ENCODE measurements around the gene PRDM15. TPM values are rescaled to one million over a fixed set of nuclear protein-coding genes. Genes with fewer than 3 reads are reported as not detected.
A peak's percentile ranks its signal among the peaks of the same experiment; 100 is the strongest.

Gene PRDM15
- total RNA-seq, 6 donors from 2014 or later, result 5.3 to 31.4 (median 7.4) TPM

GRCh38 chr21:41834926-41835663, 44.0 kb downstream of the PRDM15 start:
- Histone ChIP-seq H3K4me3 (no peak overlapping the region), H3K36me3 (peaks cover 0 to 47% (median 38%) of the 10 kb centered on the region in 4 donors), H3K9me3 (no peaks in the 10 kb centered on the region), H3K4me1 (no peaks in the 10 kb centered on the region), H3K27ac (peak overlapping the region in 1 of 4 donors; percentile 17), H3K27me3 (no peaks in the 10 kb centered on the region)
- peak in 1 of 2 donors; percentile 73 for DNase-seq
- TF ChIP-seq POLR2A (IDR thresholded peaks at IDR 0.05) (no peak), EP300 (IDR thresholded peaks at IDR 0.05) (no peak), CTCF (IDR thresholded peaks at IDR 0.05) (no peak), POLR2AphosphoS5 (IDR thresholded peaks at IDR 0.05) (no peak)
- 96% methylated on average over 35 to 42 of the region's 42 CpGs for WGBS, 2 donors
- no peak for ATAC-seq (ENCODE audit: low FRiP score in 2 of 2)

- 83 to 98% methylated on average over 7 to 17 of the region's 25 CpGs for WGBS, 2 donors
- ATAC-seq (ENCODE audit: low FRiP score in 2 of 2) (no peak), DNase-seq (peak in 1 of 2 donors; percentile 62)
- TF ChIP-seq CTCF (IDR thresholded peaks at IDR 0.05), result no peak
- Histone ChIP-seq H3K27ac (no peak overlapping the region), H3K36me3 (peaks cover 0 to 45% (median 36%) of the 10 kb centered on the region in 4 donors), H3K27me3 (no peaks in the 10 kb centered on the region), H3K4me3 (no peak overlapping the region), H3K9me3 (no peaks in the 10 kb centered on the region), H3K4me1 (no peaks in the 10 kb centered on the region)
These were observed 44.8 kb downstream of the PRDM15 start for GRCh38 chr21:41834252-41834925.

GRCh38 chr21:41833497-41834115, 45.5 kb downstream of the PRDM15 start:
- Histone ChIP-seq H3K27me3 (no peaks in the 10 kb centered on the region), H3K27ac (no peak overlapping the region), H3K4me1 (no peaks in the 10 kb centered on the region), H3K9me3 (no peaks in the 10 kb centered on the region), H3K36me3 (peaks cover 0 to 38% (median 32%) of the 10 kb centered on the region in 4 donors), H3K4me3 (no peak overlapping the region)
- TF ChIP-seq POLR2A (IDR thresholded peaks at IDR 0.05), result no peak
- TF ChIP-seq CTCF (IDR thresholded peaks at IDR 0.05), result no peak
- no peak for TF ChIP-seq POLR2AphosphoS5 (IDR thresholded peaks at IDR 0.05)
- TF ChIP-seq EP300 (IDR thresholded peaks at IDR 0.05), result no peak
- ATAC-seq (ENCODE audit: low FRiP score in 2 of 2), result no peak
- WGBS, 2 donors, result 94% methylated on average over 13 of the region's 13 CpGs
- DNase-seq, result no peak

- Histone ChIP-seq H3K4me3 (no peak overlapping the region), H3K27ac (no peak overlapping the region), H3K9me3 (no peaks in the 10 kb centered on the region), H3K27me3 (no peaks in the 10 kb centered on the region), H3K4me1 (no peaks in the 10 kb centered on the region), H3K36me3 (peaks cover 0 to 44% (median 33%) of the 10 kb centered on the region in 4 donors)
- 90 to 95% methylated on average over 14 to 16 of the region's 17 CpGs for WGBS, 2 donors
- TF ChIP-seq EP300 (IDR thresholded peaks at IDR 0.05), result no peak
- TF ChIP-seq POLR2A (IDR thresholded peaks at IDR 0.05), result no peak
- TF ChIP-seq CTCF (IDR thresholded peaks at IDR 0.05), result no peak
- TF ChIP-seq POLR2AphosphoS5 (IDR thresholded peaks at IDR 0.05), result no peak
- no peak for DNase-seq
- peak in 1 of 2 donors; percentile 2 for ATAC-seq (ENCODE audit: low FRiP score in 2 of 2)
These were observed 46.3 kb downstream of the PRDM15 start for GRCh38 chr21:41832596-41833496.
